ENCODE results near the gene NOTCH3. TPM values are rescaled to one million over a fixed set of nuclear protein-coding genes. Genes with fewer than 3 reads are reported as not detected.

NOTCH3 gene
- total RNA-seq, 1 donor = 51.8 TPM

GRCh38 chr19:15118789-15119494 lies 81.9 kb downstream of the NOTCH3 start:
- H3K4me2 ChIP-seq (ENCODE audit: insufficient read depth, low read length) = no peak overlapping the region
- H2AFZ ChIP-seq (ENCODE audit: low read length) = no peak overlapping the region
- peaks cover 13% of the 10 kb centered on the region for H3K79me2 ChIP-seq (ENCODE audit: insufficient read depth, low read length)
- H3K36me3 ChIP-seq (ENCODE audit: insufficient read depth, low read length) = peaks cover 65% of the 10 kb centered on the region
- no peaks in the 10 kb centered on the region for H3K27me3 ChIP-seq (ENCODE audit: insufficient read depth, low read length)
- no peaks in the 10 kb centered on the region for H3K9me3 ChIP-seq (ENCODE audit: low read depth, low read length)
- TF ChIP-seq CTCF (IDR thresholded peaks at IDR 0.05; ENCODE audit: extremely low read depth, low read depth, low read length) = no peak
- peaks cover 16% of the 10 kb centered on the region for H4K20me1 ChIP-seq (ENCODE audit: insufficient read depth, low read length)
- no peak overlapping the region for H3K4me3 ChIP-seq (ENCODE audit: insufficient read depth, low read length)
- H3K27ac ChIP-seq (ENCODE audit: low read depth, low read length) = no peak overlapping the region
- peaks cover 15% of the 10 kb centered on the region for H3K4me1 ChIP-seq (ENCODE audit: insufficient read depth, low read length)
- no peak for DNase-seq (ENCODE audit: insufficient read length, low spot score, missing footprints)

GRCh38 chr19:15118248-15118647 lies 82.5 kb downstream of the NOTCH3 start:
- Histone ChIP-seq H3K36me3 (ENCODE audit: insufficient read depth, low read length) (peaks cover 71% of the 10 kb centered on the region), H3K9me3 (ENCODE audit: low read depth, low read length) (no peaks in the 10 kb centered on the region), H3K27ac (ENCODE audit: low read depth, low read length) (no peak overlapping the region), H3K79me2 (ENCODE audit: insufficient read depth, low read length) (peaks cover 6% of the 10 kb centered on the region), H4K20me1 (ENCODE audit: insufficient read depth, low read length) (peaks cover 13% of the 10 kb centered on the region), H3K27me3 (ENCODE audit: insufficient read depth, low read length) (no peaks in the 10 kb centered on the region), H2AFZ (ENCODE audit: low read length) (no peak overlapping the region), H3K4me1 (ENCODE audit: insufficient read depth, low read length) (peaks cover 15% of the 10 kb centered on the region), H3K4me3 (ENCODE audit: insufficient read depth, low read length) (no peak overlapping the region), H3K4me2 (ENCODE audit: insufficient read depth, low read length) (no peak overlapping the region)
- no peak for DNase-seq (ENCODE audit: insufficient read length, low spot score, missing footprints)
- no peak for TF ChIP-seq CTCF (IDR thresholded peaks at IDR 0.05; ENCODE audit: extremely low read depth, low read depth, low read length)

GRCh38 chr19:15116856-15117255 lies 83.9 kb downstream of the NOTCH3 start:
- peak; percentile 73 for DNase-seq (ENCODE audit: insufficient read length, low spot score, missing footprints)
- Histone ChIP-seq H3K4me1 (ENCODE audit: insufficient read depth, low read length) (peaks cover 15% of the 10 kb centered on the region), H4K20me1 (ENCODE audit: insufficient read depth, low read length) (peaks cover 13% of the 10 kb centered on the region), H2AFZ (ENCODE audit: low read length) (no peak overlapping the region), H3K9me3 (ENCODE audit: low read depth, low read length) (no peaks in the 10 kb centered on the region), H3K4me2 (ENCODE audit: insufficient read depth, low read length) (no peak overlapping the region), H3K27ac (ENCODE audit: low read depth, low read length) (no peak overlapping the region), H3K27me3 (ENCODE audit: insufficient read depth, low read length) (no peaks in the 10 kb centered on the region), H3K79me2 (ENCODE audit: insufficient read depth, low read length) (no peaks in the 10 kb centered on the region), H3K4me3 (ENCODE audit: insufficient read depth, low read length) (no peak overlapping the region), H3K36me3 (ENCODE audit: insufficient read depth, low read length) (peaks cover 81% of the 10 kb centered on the region)
- no peak for TF ChIP-seq CTCF (IDR thresholded peaks at IDR 0.05; ENCODE audit: extremely low read depth, low read depth, low read length)

GRCh38 chr19:15115762-15116615 lies 84.8 kb downstream of the NOTCH3 start:
- no peak for TF ChIP-seq CTCF (IDR thresholded peaks at IDR 0.05; ENCODE audit: extremely low read depth, low read depth, low read length)
- no peak overlapping the region for H3K4me2 ChIP-seq (ENCODE audit: insufficient read depth, low read length)
- no peak overlapping the region for H2AFZ ChIP-seq (ENCODE audit: low read length)
- peaks cover 13% of the 10 kb centered on the region for H4K20me1 ChIP-seq (ENCODE audit: insufficient read depth, low read length)
- no peak overlapping the region for H3K27ac ChIP-seq (ENCODE audit: low read depth, low read length)
- H3K4me3 ChIP-seq (ENCODE audit: insufficient read depth, low read length) = no peak overlapping the region
- no peaks in the 10 kb centered on the region for H3K27me3 ChIP-seq (ENCODE audit: insufficient read depth, low read length)
- DNase-seq (ENCODE audit: insufficient read length, low spot score, missing footprints) = peak; percentile 79
- H3K79me2 ChIP-seq (ENCODE audit: insufficient read depth, low read length) = peaks cover 4% of the 10 kb centered on the region
- no peaks in the 10 kb centered on the region for H3K9me3 ChIP-seq (ENCODE audit: low read depth, low read length)
- H3K4me1 ChIP-seq (ENCODE audit: insufficient read depth, low read length) = peaks cover 15% of the 10 kb centered on the region
- H3K36me3 ChIP-seq (ENCODE audit: insufficient read depth, low read length) = peaks cover 87% of the 10 kb centered on the region

Data from osteoblast (primary cell).